Measurements from ENCODE around the gene SCRT2. TPM values are rescaled to one million over a fixed set of nuclear protein-coding genes. Genes with fewer than 3 reads are reported as not detected.

The SCRT2 gene
- total and polyA plus RNA-seq, 2 donors (not counting 3 experiments of a cell fraction or from before 2014, with no cell fraction given), result not detected

GRCh38 chr20:703426-703825 is 27.8 kb upstream of the SCRT2 start:
- TF ChIP-seq MAX (IDR thresholded peaks at IDR 0.05; ENCODE audit: insufficient read depth, insufficient read length) (no peak), GATA2 (IDR thresholded peaks at IDR 0.05; ENCODE audit: insufficient read depth, insufficient read length, low read depth, low read length) (no peak), EZH2 (IDR thresholded peaks at IDR 0.05; ENCODE audit: borderline replicate concordance, low read depth, low read length, severe bottlenecking) (no peak), POLR2AphosphoS5 (IDR thresholded peaks at IDR 0.05; ENCODE audit: insufficient read depth, low read depth, low read length) (no peak), MYC (IDR thresholded peaks at IDR 0.05; ENCODE audit: low read depth, low read length) (no peak), JUN (IDR thresholded peaks at IDR 0.05; ENCODE audit: borderline replicate concordance, insufficient read depth, insufficient read length, low read depth) (no peak), FOS (IDR thresholded peaks at IDR 0.05; ENCODE audit: borderline replicate concordance, insufficient read depth, low read length) (no peak), POLR2A (IDR thresholded peaks at IDR 0.05; ENCODE audit: low read depth, low read length) (no peak)
- TF ChIP-seq, protein P1, sequence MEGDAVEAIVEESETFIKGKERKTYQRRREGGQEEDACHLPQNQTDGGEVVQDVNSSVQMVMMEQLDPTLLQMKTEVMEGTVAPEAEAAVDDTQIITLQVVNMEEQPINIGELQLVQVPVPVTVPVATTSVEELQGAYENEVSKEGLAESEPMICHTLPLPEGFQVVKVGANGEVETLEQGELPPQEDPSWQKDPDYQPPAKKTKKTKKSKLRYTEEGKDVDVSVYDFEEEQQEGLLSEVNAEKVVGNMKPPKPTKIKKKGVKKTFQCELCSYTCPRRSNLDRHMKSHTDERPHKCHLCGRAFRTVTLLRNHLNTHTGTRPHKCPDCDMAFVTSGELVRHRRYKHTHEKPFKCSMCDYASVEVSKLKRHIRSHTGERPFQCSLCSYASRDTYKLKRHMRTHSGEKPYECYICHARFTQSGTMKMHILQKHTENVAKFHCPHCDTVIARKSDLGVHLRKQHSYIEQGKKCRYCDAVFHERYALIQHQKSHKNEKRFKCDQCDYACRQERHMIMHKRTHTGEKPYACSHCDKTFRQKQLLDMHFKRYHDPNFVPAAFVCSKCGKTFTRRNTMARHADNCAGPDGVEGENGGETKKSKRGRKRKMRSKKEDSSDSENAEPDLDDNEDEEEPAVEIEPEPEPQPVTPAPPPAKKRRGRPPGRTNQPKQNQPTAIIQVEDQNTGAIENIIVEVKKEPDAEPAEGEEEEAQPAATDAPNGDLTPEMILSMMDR (IDR thresholded peaks at IDR 0.05; ENCODE audit: extremely low read depth in 1 of 2, insufficient read depth in 1 of 2, low read depth in 1 of 2, low read length in 2 of 2), result no peak
- ChIA-PET POLR2A (no interaction called here), CTCF (interaction anchor here (1.0 kb wide), 1 partner anchor 58 kb away, joined by 3 read pairs; no protein-coding TSS in a partner anchor)
- peaks cover 0 to under 1% of the 10 kb centered on the region in 2 experiments for H3K27me3 ChIP-seq (ENCODE audit: control insufficient read depth in 2 of 2, insufficient read depth in 2 of 2, low read length in 2 of 2)
- no peak overlapping the region for H3K4me3 ChIP-seq (replicated peaks in 1 of 3; ENCODE audit: insufficient read depth in 1 of 3, low read depth in 1 of 3, low read length in 3 of 3)
- FAIRE-seq (no peak), DNase-seq (ENCODE audit: low read depth, low spot score) (no peak)
- no peaks in the 10 kb centered on the region for H3K36me3 ChIP-seq (ENCODE audit: control insufficient read depth in 2 of 2, extremely low read depth in 1 of 2, insufficient read depth in 2 of 2, low read length in 2 of 2)
- H2AFZ ChIP-seq (ENCODE audit: low read depth, low read length), result no peak overlapping the region
- dilution Hi-C loops (cut with MboI; ENCODE audit: extremely low pct_ligation_motif_present, low sequenced_read_pairs), result no loop called here
- H4K20me1 ChIP-seq (replicated peaks; ENCODE audit: control insufficient read depth, extremely low read depth, insufficient read depth, low read length), result no peaks in the 10 kb centered on the region
- no peak overlapping the region for H3K4me2 ChIP-seq (ENCODE audit: insufficient read depth, low read length)
- no peak overlapping the region for H3K9ac ChIP-seq (replicated peaks; ENCODE audit: extremely low read depth, insufficient read depth, low read length)
- BruUV-seq (replicated peaks), result no TSS peak
- no peaks in the 10 kb centered on the region for H3K9me1 ChIP-seq (replicated peaks; ENCODE audit: control insufficient read depth, extremely low read depth, insufficient read depth, low read length)
- intact Hi-C loops (cut with micrococcal nuclease), result no loop called here
- H3K4me1 ChIP-seq (ENCODE audit: control insufficient read depth, extremely low read depth, insufficient read depth, low read length), result no peaks in the 10 kb centered on the region
- no peaks in the 10 kb centered on the region for H3K79me2 ChIP-seq (ENCODE audit: control insufficient read depth, insufficient read depth, low read length)
- H3K9me3 ChIP-seq (replicated peaks; ENCODE audit: control insufficient read depth, insufficient read depth, low read length), result no peaks in the 10 kb centered on the region
- no peak overlapping the region for H3K27ac ChIP-seq (ENCODE audit: insufficient read depth, low read depth, low read length)

Data from endothelial cell of umbilical vein (primary cell).